ENCODE data around the gene MTMR4. TPM values are rescaled to one million over a fixed set of nuclear protein-coding genes. Genes with fewer than 3 reads are reported as not detected.
A peak's percentile ranks its signal among the peaks of the same experiment; 100 is the strongest.
"Not testable (repeated sequence)": the region's sequence is repeated elsewhere in the genome, so short reads cannot be mapped to it uniquely, and the experiment has no call there.

MTMR4 gene
- total RNA-seq, result 26.7 to 31.4 TPM (median 30.2 TPM) in 3 replicates
- long read RNA-seq, full-length matches to known transcripts, result 2 of 13 reads
- long read RNA-seq, partial matches to known transcripts, result 5 of 13 reads
- long read RNA-seq, other reads (novel, unspliced or antisense), result 6 of 13 reads

GRCh38 chr17:58513965-58514769, at the start of gene MTMR4:
Gene MTMR4 (minus strand): TSS chr17:58514638. CDS start chr17:58514407, 231 bp downstream.
- Mint-ChIP-seq H3K36me3 (ENCODE audit: low read depth) (peaks cover 15% of the 10 kb centered on the region), H3K9me3 (ENCODE audit: low read depth) (no peaks in the 10 kb centered on the region)

GRCh38 chr17:58560511-58560910, 46.1 kb upstream of the MTMR4 start:
- peaks cover 3% of the 10 kb centered on the region for H3K4me1 Mint-ChIP-seq (ENCODE audit: low read depth)
- H3K27ac Mint-ChIP-seq (ENCODE audit: unreplicated experiment), result no peak overlapping the region

More at GRCh38 chr17:58513965-58514769, at the start of gene MTMR4:
- Mint-ChIP-seq H3K4me3 (ENCODE audit: unreplicated experiment) (peak within 1 kb of the TSS; percentile 82), H3K4me1 (ENCODE audit: low read depth) (peaks cover 40% of the 10 kb centered on the region), H3K27ac (ENCODE audit: unreplicated experiment) (peak within 1 kb of the TSS; percentile 56), H3K27me3 (ENCODE audit: low read depth) (no peaks in the 10 kb centered on the region)
- no peak for DNase-seq (ENCODE audit: low spot score)
- TF ChIP-seq CTCF (IDR thresholded peaks at IDR 0.05), result no peak

DNA sequence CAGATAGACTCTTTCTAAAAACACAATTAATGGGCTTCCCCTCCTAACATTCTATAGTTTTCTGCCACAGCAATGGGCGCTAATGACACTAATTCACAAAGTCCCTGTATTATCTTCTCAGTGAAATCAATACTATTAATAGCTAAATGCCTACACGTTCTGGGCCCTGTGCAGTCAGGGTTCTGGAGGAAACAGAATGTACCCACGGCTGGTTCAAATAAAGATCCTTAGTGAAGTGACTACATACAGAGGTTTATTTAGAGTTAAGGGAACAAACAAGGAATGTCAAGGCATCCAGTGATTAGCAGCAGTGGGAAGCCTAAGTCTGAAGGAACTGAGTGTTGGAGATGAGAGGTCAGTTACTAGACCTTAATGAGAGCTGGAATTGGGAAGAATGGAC, 43.5 kb upstream of the MTMR4 start:
- no peaks in the 10 kb centered on the region for H3K27me3 Mint-ChIP-seq (ENCODE audit: low read depth)
- H3K4me1 Mint-ChIP-seq (ENCODE audit: low read depth), result peaks cover 3% of the 10 kb centered on the region
- no peak for TF ChIP-seq CTCF (IDR thresholded peaks at IDR 0.05)
- H3K9me3 Mint-ChIP-seq (ENCODE audit: low read depth), result no peaks in the 10 kb centered on the region
- H3K27ac Mint-ChIP-seq (ENCODE audit: unreplicated experiment), result no peak overlapping the region
- no peak for DNase-seq (ENCODE audit: low spot score)
- H3K36me3 Mint-ChIP-seq (ENCODE audit: low read depth), result peaks cover 2% of the 10 kb centered on the region
- H3K4me3 Mint-ChIP-seq (ENCODE audit: unreplicated experiment), result no peak overlapping the region

More at GRCh38 chr17:58560511-58560910, 46.1 kb upstream of the MTMR4 start:
- no peak overlapping the region for H3K4me3 Mint-ChIP-seq (ENCODE audit: unreplicated experiment)
- peaks cover 2% of the 10 kb centered on the region for H3K36me3 Mint-ChIP-seq (ENCODE audit: low read depth)
- no peaks in the 10 kb centered on the region for H3K9me3 Mint-ChIP-seq (ENCODE audit: low read depth)
- H3K27me3 Mint-ChIP-seq (ENCODE audit: low read depth), result peaks cover 4% of the 10 kb centered on the region
- no peak for TF ChIP-seq CTCF (IDR thresholded peaks at IDR 0.05)
- no peak for DNase-seq (ENCODE audit: low spot score)

- no peak overlapping the region for H3K27ac Mint-ChIP-seq (ENCODE audit: unreplicated experiment)
- peaks cover 4% of the 10 kb centered on the region for H3K36me3 Mint-ChIP-seq (ENCODE audit: low read depth)
- no peaks in the 10 kb centered on the region for H3K27me3 Mint-ChIP-seq (ENCODE audit: low read depth)
- no peak overlapping the region for H3K4me3 Mint-ChIP-seq (ENCODE audit: unreplicated experiment)
- no peak for DNase-seq (ENCODE audit: low spot score)
- TF ChIP-seq CTCF (IDR thresholded peaks at IDR 0.05), result no peak
- no peaks in the 10 kb centered on the region for H3K9me3 Mint-ChIP-seq (ENCODE audit: low read depth)
- H3K4me1 Mint-ChIP-seq (ENCODE audit: low read depth), result peaks cover 3% of the 10 kb centered on the region
Measured at GRCh38 chr17:58556833-58557250, 42.4 kb upstream of the MTMR4 start.

DNA sequence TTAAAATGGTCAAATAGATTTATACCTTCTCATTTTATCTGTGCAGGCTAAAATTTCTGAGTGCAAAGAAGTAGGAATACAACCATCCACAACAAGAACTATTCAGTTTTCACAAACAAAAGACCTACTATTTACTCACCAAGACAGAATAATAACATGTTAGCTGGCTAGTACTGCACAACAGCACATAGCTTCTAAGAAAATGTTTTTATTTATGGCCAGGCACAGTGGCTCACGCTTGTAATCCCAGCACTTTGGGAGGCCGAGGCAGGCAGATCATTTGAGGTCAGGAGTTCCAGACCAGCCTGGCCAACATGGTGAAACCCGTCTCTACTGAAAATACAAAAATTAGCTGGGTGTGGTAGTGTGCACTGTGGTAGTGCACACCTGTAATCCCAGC, 40.7 kb upstream of the MTMR4 start:
- not testable (repeated sequence) for H3K4me3 Mint-ChIP-seq (ENCODE audit: unreplicated experiment); DNase-seq (ENCODE audit: low spot score); H3K36me3 Mint-ChIP-seq (ENCODE audit: low read depth); H3K9me3 Mint-ChIP-seq (ENCODE audit: low read depth); H3K4me1 Mint-ChIP-seq (ENCODE audit: low read depth); H3K27me3 Mint-ChIP-seq (ENCODE audit: low read depth); H3K27ac Mint-ChIP-seq (ENCODE audit: unreplicated experiment)

All from chondrocyte (in vitro differentiated cells).